ENCODE measurements around the gene SLCO4A1.

SLCO4A1 gene

GRCh38 chr20:62595069-62595468, 47.2 kb upstream of the SLCO4A1 start:
- no CpG with 5 or more reads among the region's 4 CpGs for WGBS, 2 donors (ENCODE audit: extremely low coverage in 2 of 2, insufficient read length in 2 of 2, insufficient replicate concordance in 1 of 2)
- H3K4me2 ChIP-seq (ENCODE audit: insufficient read depth, low read length, poor library complexity, severe bottlenecking) = no peak overlapping the region

GRCh38 chr20:62595491-62595890, 46.8 kb upstream of the SLCO4A1 start:
- WGBS, 2 donors (ENCODE audit: extremely low coverage in 2 of 2, insufficient read length in 2 of 2, insufficient replicate concordance in 1 of 2) = no CpG with 5 or more reads among the region's 15 CpGs
- H3K27me3 ChIP-seq (ENCODE audit: control insufficient read depth in 3 of 3, insufficient read depth in 3 of 3, low read depth in 1 of 3, low read length in 3 of 3) = peaks cover 0 to 33% (median 4%) of the 10 kb centered on the region in 3 experiments
- H3K23ac ChIP-seq (ENCODE audit: low read depth, low read length, poor library complexity) = peak overlapping the region; percentile 31
- H2AFZ ChIP-seq (ENCODE audit: low read length) = no peak overlapping the region
- no peak overlapping the region for H4K91ac ChIP-seq (ENCODE audit: low read depth, low read length, poor library complexity)
- DNase-seq (ENCODE audit: low spot score) = no peak
- H2BK120ac ChIP-seq (ENCODE audit: low read depth, low read length) = no peak overlapping the region
- H3K18ac ChIP-seq (ENCODE audit: low read length) = peak overlapping the region; percentile 52
- peaks cover 6% of the 10 kb centered on the region for H3K79me1 ChIP-seq (ENCODE audit: low read depth, low read length)
- H2BK12ac ChIP-seq (ENCODE audit: low read length) = no peak overlapping the region
- H2BK15ac ChIP-seq (ENCODE audit: low read length) = no peak overlapping the region
- no peak overlapping the region for H3K4me2 ChIP-seq (ENCODE audit: insufficient read depth, low read length, poor library complexity, severe bottlenecking)
- H2BK5ac ChIP-seq (ENCODE audit: low read length) = no peak overlapping the region
- no peak overlapping the region for H3K4me3 ChIP-seq (ENCODE audit: low read length in 2 of 2)
- H3K4me1 ChIP-seq (ENCODE audit: control insufficient read depth in 2 of 2, insufficient read depth in 1 of 2, low read depth in 1 of 2, low read length in 2 of 2) = no peaks in the 10 kb centered on the region
- no peak overlapping the region for H3K27ac ChIP-seq (replicated peaks; ENCODE audit: low read length)
- no peak overlapping the region for H3K4ac ChIP-seq (ENCODE audit: low read length)
- no peaks in the 10 kb centered on the region for H3K36me3 ChIP-seq (replicated peaks in 1 of 2; ENCODE audit: control insufficient read depth in 2 of 2, insufficient read depth in 2 of 2, low read length in 2 of 2)
- peak overlapping the region; percentile 21 for H3K14ac ChIP-seq (ENCODE audit: low read length)
- H2AK5ac ChIP-seq (ENCODE audit: low read depth, low read length) = no peak overlapping the region
- H3K9ac ChIP-seq (ENCODE audit: low read depth, low read length, poor library complexity) = no peak overlapping the region
- no peak overlapping the region for H4K8ac ChIP-seq (ENCODE audit: low read depth, low read length)
- H3K9me3 ChIP-seq (replicated peaks in 1 of 2; ENCODE audit: control insufficient read depth in 2 of 2, insufficient read depth in 1 of 2, low read depth in 1 of 2, low read length in 2 of 2) = peaks cover 0 to 3% of the 10 kb centered on the region in 2 donors

More at GRCh38 chr20:62595069-62595468, 47.2 kb upstream of the SLCO4A1 start:
- Histone ChIP-seq H2BK12ac (ENCODE audit: low read length) (no peak overlapping the region), H2AFZ (ENCODE audit: low read length) (no peak overlapping the region), H3K9me3 (replicated peaks in 1 of 2; ENCODE audit: control insufficient read depth in 2 of 2, insufficient read depth in 1 of 2, low read depth in 1 of 2, low read length in 2 of 2) (peaks cover 0 to 3% of the 10 kb centered on the region in 2 donors), H3K4ac (ENCODE audit: low read length) (no peak overlapping the region), H3K4me1 (ENCODE audit: control insufficient read depth in 2 of 2, insufficient read depth in 1 of 2, low read depth in 1 of 2, low read length in 2 of 2) (no peaks in the 10 kb centered on the region), H3K9ac (ENCODE audit: low read depth, low read length, poor library complexity) (no peak overlapping the region), H3K14ac (ENCODE audit: low read length) (no peak overlapping the region), H3K18ac (ENCODE audit: low read length) (no peak overlapping the region), H2AK5ac (ENCODE audit: low read depth, low read length) (no peak overlapping the region), H2BK5ac (ENCODE audit: low read length) (no peak overlapping the region), H2BK120ac (ENCODE audit: low read depth, low read length) (no peak overlapping the region), H3K27me3 (ENCODE audit: control insufficient read depth in 3 of 3, insufficient read depth in 3 of 3, low read depth in 1 of 3, low read length in 3 of 3) (peaks cover 0 to 37% (median 4%) of the 10 kb centered on the region in 3 experiments), H3K27ac (replicated peaks; ENCODE audit: low read length) (no peak overlapping the region), H3K79me1 (ENCODE audit: low read depth, low read length) (peaks cover 6% of the 10 kb centered on the region), H3K36me3 (replicated peaks in 1 of 2; ENCODE audit: control insufficient read depth in 2 of 2, insufficient read depth in 2 of 2, low read length in 2 of 2) (no peaks in the 10 kb centered on the region), H4K91ac (ENCODE audit: low read depth, low read length, poor library complexity) (no peak overlapping the region), H3K4me3 (ENCODE audit: low read length in 2 of 2) (no peak overlapping the region), H2BK15ac (ENCODE audit: low read length) (no peak overlapping the region), H4K8ac (ENCODE audit: low read depth, low read length) (no peak overlapping the region), H3K23ac (ENCODE audit: low read depth, low read length, poor library complexity) (no peak overlapping the region)
- no peak for DNase-seq (ENCODE audit: low spot score)

- Histone ChIP-seq H3K36me3 (replicated peaks in 1 of 2; ENCODE audit: control insufficient read depth in 2 of 2, insufficient read depth in 2 of 2, low read length in 2 of 2) (no peaks in the 10 kb centered on the region), H3K79me1 (ENCODE audit: low read depth, low read length) (peaks cover 4% of the 10 kb centered on the region), H2BK5ac (ENCODE audit: low read length) (no peak overlapping the region), H3K4me1 (ENCODE audit: control insufficient read depth in 2 of 2, insufficient read depth in 1 of 2, low read depth in 1 of 2, low read length in 2 of 2) (no peaks in the 10 kb centered on the region), H3K4me3 (ENCODE audit: low read length in 2 of 2) (no peak overlapping the region), H2BK120ac (ENCODE audit: low read depth, low read length) (no peak overlapping the region), H3K14ac (ENCODE audit: low read length) (peak overlapping the region; percentile 65), H3K9ac (ENCODE audit: low read depth, low read length, poor library complexity) (no peak overlapping the region), H4K91ac (ENCODE audit: low read depth, low read length, poor library complexity) (no peak overlapping the region), H4K8ac (ENCODE audit: low read depth, low read length) (no peak overlapping the region), H3K23ac (ENCODE audit: low read depth, low read length, poor library complexity) (no peak overlapping the region), H3K4me2 (ENCODE audit: insufficient read depth, low read length, poor library complexity, severe bottlenecking) (no peak overlapping the region), H3K9me3 (replicated peaks in 1 of 2; ENCODE audit: control insufficient read depth in 2 of 2, insufficient read depth in 1 of 2, low read depth in 1 of 2, low read length in 2 of 2) (peaks cover 0 to 3% of the 10 kb centered on the region in 2 donors), H2AK5ac (ENCODE audit: low read depth, low read length) (peak overlapping the region; percentile 81), H3K27me3 (ENCODE audit: control insufficient read depth in 3 of 3, insufficient read depth in 3 of 3, low read depth in 1 of 3, low read length in 3 of 3) (peaks cover 0 to 39% (median 4%) of the 10 kb centered on the region in 3 experiments), H2AFZ (ENCODE audit: low read length) (no peak overlapping the region), H2BK15ac (ENCODE audit: low read length) (no peak overlapping the region), H3K4ac (ENCODE audit: low read length) (no peak overlapping the region), H3K27ac (replicated peaks; ENCODE audit: low read length) (no peak overlapping the region), H3K18ac (ENCODE audit: low read length) (peak overlapping the region; percentile 60), H2BK12ac (ENCODE audit: low read length) (no peak overlapping the region)
- DNase-seq (ENCODE audit: low spot score) = no peak
- WGBS, 2 donors (ENCODE audit: extremely low coverage in 2 of 2, insufficient read length in 2 of 2, insufficient replicate concordance in 1 of 2) = no CpG with 5 or more reads among the region's 18 CpGs
These were observed 45.8 kb upstream of the SLCO4A1 start for GRCh38 chr20:62596486-62596885.

GRCh38 chr20:62596921-62597320, 45.4 kb upstream of the SLCO4A1 start:
- H3K79me1 ChIP-seq (ENCODE audit: low read depth, low read length) = peaks cover 4% of the 10 kb centered on the region
- peak overlapping the region; percentile 19 for H4K8ac ChIP-seq (ENCODE audit: low read depth, low read length)
- H3K36me3 ChIP-seq (replicated peaks in 1 of 2; ENCODE audit: control insufficient read depth in 2 of 2, insufficient read depth in 2 of 2, low read length in 2 of 2) = no peaks in the 10 kb centered on the region
- H2BK15ac ChIP-seq (ENCODE audit: low read length) = no peak overlapping the region
- H3K4me3 ChIP-seq (ENCODE audit: low read length in 2 of 2) = no peak overlapping the region
- no peak overlapping the region for H3K27ac ChIP-seq (replicated peaks; ENCODE audit: low read length)
- H2AK5ac ChIP-seq (ENCODE audit: low read depth, low read length) = peak overlapping the region; percentile 81
- no peak overlapping the region for H3K9ac ChIP-seq (ENCODE audit: low read depth, low read length, poor library complexity)
- no peaks in the 10 kb centered on the region for H3K4me1 ChIP-seq (ENCODE audit: control insufficient read depth in 2 of 2, insufficient read depth in 1 of 2, low read depth in 1 of 2, low read length in 2 of 2)
- no peak overlapping the region for H2BK120ac ChIP-seq (ENCODE audit: low read depth, low read length)
- no peak overlapping the region for H3K23ac ChIP-seq (ENCODE audit: low read depth, low read length, poor library complexity)
- no peak overlapping the region for H4K91ac ChIP-seq (ENCODE audit: low read depth, low read length, poor library complexity)
- no peak overlapping the region for H3K14ac ChIP-seq (ENCODE audit: low read length)
- no peak overlapping the region for H3K4ac ChIP-seq (ENCODE audit: low read length)
- H3K27me3 ChIP-seq (ENCODE audit: control insufficient read depth in 3 of 3, insufficient read depth in 3 of 3, low read depth in 1 of 3, low read length in 3 of 3) = peaks cover 0 to 39% (median 4%) of the 10 kb centered on the region in 3 experiments
- H3K4me2 ChIP-seq (ENCODE audit: insufficient read depth, low read length, poor library complexity, severe bottlenecking) = no peak overlapping the region
- H3K9me3 ChIP-seq (replicated peaks in 1 of 2; ENCODE audit: control insufficient read depth in 2 of 2, insufficient read depth in 1 of 2, low read depth in 1 of 2, low read length in 2 of 2) = peaks cover 0 to 3% of the 10 kb centered on the region in 2 donors
- DNase-seq (ENCODE audit: low spot score) = no peak
- no peak overlapping the region for H2BK5ac ChIP-seq (ENCODE audit: low read length)
- H2BK12ac ChIP-seq (ENCODE audit: low read length) = no peak overlapping the region
- no peak overlapping the region for H2AFZ ChIP-seq (ENCODE audit: low read length)
- peak overlapping the region; percentile 60 for H3K18ac ChIP-seq (ENCODE audit: low read length)
- no CpG with 5 or more reads among the region's 10 CpGs for WGBS, 2 donors (ENCODE audit: extremely low coverage in 2 of 2, insufficient read length in 2 of 2, insufficient replicate concordance in 1 of 2)
